GM18867 (cell line): ENCODE measurements around the gene CHRNG.

Experiments
- ATAC-seq: cut with Tn5 transposase; IDR thresholded peaks from one replicate; pipeline ENCODE4 v1.9.1; 2021; ENCODE audit warnings: mild to moderate bottlenecking, moderate library complexity; ENCODE audit not compliant: unreplicated experiment

The CHRNG gene

GRCh38 chr2:232504438-232504837 is 35.1 kb upstream of the CHRNG start:
- ATAC-seq = no peak

- ATAC-seq = no peak
These were observed 33.6 kb upstream of the CHRNG start for GRCh38 chr2:232505856-232506255.

DNA sequence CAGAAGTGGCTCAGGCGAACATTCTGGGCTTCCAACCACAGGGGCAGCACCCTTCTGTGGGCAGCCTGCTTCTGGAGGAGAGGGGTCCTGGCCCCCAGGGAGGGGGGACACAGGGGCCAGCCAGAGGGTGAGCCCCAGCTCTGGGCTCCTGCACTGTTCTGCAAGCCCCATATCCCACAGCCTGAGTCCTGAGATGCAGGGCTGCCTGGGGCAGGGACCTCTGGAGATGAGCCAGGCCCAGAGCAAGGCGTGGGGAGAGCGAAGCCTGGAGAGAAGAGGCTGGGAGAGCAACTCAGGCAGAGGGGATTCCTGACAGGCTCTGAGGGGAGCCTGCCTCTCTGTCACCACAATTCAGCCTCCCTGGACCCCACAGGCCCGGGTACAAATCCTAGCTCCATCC is 32.8 kb upstream of the CHRNG start:
- no peak for ATAC-seq

DNA sequence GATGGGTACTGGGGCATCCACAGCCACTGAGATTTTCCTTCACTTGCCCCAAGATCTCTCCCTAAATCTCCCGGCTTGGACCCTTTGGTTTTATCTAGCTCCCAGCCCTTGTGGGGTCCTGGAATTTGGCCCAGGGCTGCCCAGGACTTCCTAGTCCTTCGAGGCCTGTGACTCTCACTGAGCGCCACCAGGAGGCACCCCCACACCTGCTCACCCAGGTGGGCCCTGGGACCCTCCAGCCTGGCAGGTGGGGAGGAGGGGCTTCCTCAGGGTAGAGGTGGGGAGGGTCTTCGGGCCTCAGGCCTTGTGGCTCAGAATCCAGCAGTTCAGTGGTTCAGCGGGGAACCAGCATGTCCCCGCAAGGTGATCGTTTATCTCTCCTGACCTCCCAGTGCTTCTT is 31.2 kb upstream of the CHRNG start:
- ATAC-seq = no peak

- ATAC-seq = no peak
These were observed 28.1 kb upstream of the CHRNG start for GRCh38 chr2:232511336-232511890.

DNA sequence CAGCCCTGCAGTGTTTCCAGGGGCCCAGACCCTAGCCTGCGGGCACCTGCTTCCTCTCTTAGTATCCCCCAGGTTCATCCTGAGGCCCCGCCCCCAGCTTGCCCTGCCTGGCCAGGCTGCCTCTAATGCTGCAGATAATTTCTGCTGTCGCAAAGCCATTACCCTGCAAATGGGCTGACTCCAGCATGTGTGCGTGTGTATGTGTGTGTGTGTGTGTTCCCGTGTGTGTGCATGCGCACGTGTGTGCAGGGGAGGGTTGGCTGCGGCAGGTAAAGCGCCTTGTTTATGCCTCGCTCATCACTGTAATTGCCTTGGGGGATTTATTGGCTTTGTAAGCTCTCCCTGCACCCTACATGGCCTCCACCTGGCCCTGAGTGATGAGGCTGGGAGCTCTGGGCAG is 26.9 kb upstream of the CHRNG start:
- ATAC-seq = no peak

DNA sequence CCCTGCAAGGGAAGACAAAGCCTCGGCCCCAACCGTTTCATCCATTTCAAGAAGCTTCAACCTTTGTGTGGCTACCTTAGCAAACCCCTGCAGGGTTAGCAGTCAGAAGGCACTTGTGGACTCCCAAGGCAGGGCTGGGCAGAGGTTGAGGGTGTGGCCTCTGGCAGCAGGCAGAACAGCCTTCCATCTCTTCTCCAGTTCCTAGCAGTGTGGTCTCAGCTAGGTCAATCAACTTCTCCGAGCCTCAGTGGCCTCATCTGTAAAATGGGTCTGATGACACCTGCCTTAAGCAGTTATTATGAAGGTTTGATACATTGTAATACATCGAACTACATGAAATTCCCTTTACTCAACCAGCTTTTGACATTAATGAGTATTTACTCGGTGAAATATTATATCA is 26.1 kb upstream of the CHRNG start:
- ATAC-seq = no peak

- ATAC-seq = no peak
These were observed 23.9 kb upstream of the CHRNG start for GRCh38 chr2:232515639-232516038.

- ATAC-seq = no peak
These were observed 22.9 kb upstream of the CHRNG start for GRCh38 chr2:232516551-232516950.

GRCh38 chr2:232518844-232519243 is 20.6 kb upstream of the CHRNG start:
- ATAC-seq = no peak

- no peak for ATAC-seq
These were observed 19.7 kb upstream of the CHRNG start, which contains the start of gene PRSS56 for GRCh38 chr2:232519581-232520438. Gene PRSS56 (plus strand): TSS chr2:232520388. CDS start chr2:232520599, 211 bp downstream.

- ATAC-seq = no peak
These were observed 19.0 kb upstream of the CHRNG start for GRCh38 chr2:232520489-232520888.

DNA sequence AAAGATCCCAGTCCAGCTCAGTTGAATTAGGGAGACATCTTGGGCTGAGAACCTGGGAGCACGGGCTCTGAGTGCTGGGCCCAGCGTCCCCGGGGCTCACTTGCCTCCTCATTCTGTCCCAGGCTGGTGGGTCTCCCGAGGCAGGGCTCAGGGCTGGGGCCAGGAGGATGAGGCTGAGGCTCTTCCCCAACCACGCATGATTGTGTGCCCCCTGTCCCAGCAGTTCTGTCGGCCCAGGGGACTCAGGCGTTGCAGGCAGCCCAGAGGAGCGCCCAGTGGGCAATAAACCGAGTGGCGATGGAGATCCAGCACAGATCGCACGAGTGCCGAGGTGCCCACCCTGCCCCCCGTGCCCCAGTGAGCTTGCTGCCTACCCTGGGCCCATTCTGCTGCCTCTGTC is 18.4 kb upstream of the CHRNG start:
- ATAC-seq = no peak

GRCh38 chr2:232521959-232522622 is 17.4 kb upstream of the CHRNG start:
- no peak for ATAC-seq

- no peak for ATAC-seq
These were observed 16.7 kb upstream of the CHRNG start for GRCh38 chr2:232522623-232523401.

- no peak for ATAC-seq
These were observed 16.1 kb upstream of the CHRNG start for GRCh38 chr2:232523402-232523681.

- no peak for ATAC-seq
These were observed 15.6 kb upstream of the CHRNG start for GRCh38 chr2:232523682-232524597.

GRCh38 chr2:232524771-232525170 is 14.7 kb upstream of the CHRNG start:
- ATAC-seq = no peak

DNA sequence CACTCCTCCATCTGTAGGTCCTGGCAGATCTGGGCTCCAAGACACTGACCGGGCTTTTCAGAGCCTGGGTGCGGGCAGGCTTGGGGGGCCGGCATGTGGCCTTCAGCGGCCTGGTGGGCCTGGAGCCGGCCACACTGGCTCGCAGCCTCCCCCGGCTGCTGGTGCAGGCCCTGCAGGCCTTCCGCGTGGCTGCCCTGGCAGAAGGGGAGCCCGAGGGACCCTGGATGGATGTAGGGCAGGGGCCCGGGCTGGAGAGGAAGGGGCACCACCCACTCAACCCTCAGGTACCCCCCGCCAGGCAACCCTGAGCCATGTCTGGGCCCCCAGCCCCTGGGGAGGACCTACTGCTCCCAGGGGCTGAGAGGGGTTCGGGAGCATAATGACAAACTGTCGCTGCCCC is 14.3 kb upstream of the CHRNG start:
- no peak for ATAC-seq

DNA sequence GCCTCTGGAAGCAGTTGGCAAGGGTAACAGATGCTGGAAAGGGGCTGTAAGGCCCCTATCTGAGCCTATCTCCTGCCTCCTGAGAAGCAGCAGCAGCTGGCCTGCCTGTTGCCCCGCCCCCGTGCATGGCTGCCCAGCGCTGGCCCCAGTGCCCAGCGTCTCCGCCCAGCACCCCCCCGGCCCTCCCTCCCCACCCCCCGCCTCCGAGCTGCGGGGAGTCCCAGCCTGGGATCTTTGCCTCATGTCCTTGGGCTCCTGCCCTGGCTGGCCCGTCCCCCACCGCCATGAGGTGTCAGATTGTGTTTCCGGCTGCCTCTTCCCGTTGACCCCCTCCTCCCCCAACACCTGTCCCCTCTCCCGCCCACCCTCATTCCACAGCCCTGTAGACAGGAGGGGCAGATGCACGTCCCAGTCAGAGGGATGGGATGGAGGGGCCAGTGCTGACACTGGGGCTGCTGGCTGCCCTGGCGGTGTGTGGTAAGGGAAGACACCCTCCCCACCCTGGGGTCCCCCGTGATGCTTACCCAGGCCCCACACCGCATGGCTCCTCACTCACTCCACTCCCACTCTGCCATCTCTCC is 13.6 kb upstream of the CHRNG start, which contains the start of gene CHRND:
Gene CHRND, plus strand, starts transcription at position 370 of the 581 bp plus-strand sequence. Its CDS starts 56 bp downstream, at position 426.
- no peak for ATAC-seq
